ENCODE data around the gene CDKN1A.

DNA sequence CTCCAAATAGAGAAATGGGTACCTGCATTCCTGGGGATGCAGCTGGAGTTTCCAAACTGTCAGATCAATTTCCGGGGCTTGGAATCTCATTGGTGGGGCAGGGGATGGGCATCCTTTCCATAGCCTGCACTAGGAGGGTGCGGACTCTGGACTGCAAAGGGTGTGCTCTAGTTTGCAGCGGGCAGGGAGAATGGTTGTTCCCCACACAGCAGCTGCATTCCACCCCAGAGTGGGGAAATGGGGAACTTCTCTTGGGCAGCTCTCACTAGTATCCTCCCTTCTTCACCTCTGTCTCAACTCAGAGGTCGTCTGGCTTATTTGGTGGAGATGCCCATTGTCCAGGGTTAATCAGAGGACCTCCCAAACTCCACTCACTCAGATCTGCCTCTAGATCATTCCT lies 34.5 kb upstream of the CDKN1A start:
- TF ChIP-seq, protein P1, sequence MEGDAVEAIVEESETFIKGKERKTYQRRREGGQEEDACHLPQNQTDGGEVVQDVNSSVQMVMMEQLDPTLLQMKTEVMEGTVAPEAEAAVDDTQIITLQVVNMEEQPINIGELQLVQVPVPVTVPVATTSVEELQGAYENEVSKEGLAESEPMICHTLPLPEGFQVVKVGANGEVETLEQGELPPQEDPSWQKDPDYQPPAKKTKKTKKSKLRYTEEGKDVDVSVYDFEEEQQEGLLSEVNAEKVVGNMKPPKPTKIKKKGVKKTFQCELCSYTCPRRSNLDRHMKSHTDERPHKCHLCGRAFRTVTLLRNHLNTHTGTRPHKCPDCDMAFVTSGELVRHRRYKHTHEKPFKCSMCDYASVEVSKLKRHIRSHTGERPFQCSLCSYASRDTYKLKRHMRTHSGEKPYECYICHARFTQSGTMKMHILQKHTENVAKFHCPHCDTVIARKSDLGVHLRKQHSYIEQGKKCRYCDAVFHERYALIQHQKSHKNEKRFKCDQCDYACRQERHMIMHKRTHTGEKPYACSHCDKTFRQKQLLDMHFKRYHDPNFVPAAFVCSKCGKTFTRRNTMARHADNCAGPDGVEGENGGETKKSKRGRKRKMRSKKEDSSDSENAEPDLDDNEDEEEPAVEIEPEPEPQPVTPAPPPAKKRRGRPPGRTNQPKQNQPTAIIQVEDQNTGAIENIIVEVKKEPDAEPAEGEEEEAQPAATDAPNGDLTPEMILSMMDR (IDR thresholded peaks at IDR 0.05): no peak
- no peak for TF ChIP-seq POLR2A (IDR thresholded peaks at IDR 0.05)
